C1 segment of cervical spinal cord (tissue), 14 donors: Measurements from ENCODE around the gene HK1.
A peak's percentile ranks its signal among the peaks of the same experiment; 100 is the strongest.
"Not testable (repeated sequence)": the region's sequence is repeated elsewhere in the genome, so short reads cannot be mapped to it uniquely, and the experiment has no call there.

ENCODE experiments used
- DNase-seq, 14 donors: peaks; one replicate each; lab custom pipeline; 2025; lab: John Stamatoyannopoulos, UW

The HK1 gene

DNA sequence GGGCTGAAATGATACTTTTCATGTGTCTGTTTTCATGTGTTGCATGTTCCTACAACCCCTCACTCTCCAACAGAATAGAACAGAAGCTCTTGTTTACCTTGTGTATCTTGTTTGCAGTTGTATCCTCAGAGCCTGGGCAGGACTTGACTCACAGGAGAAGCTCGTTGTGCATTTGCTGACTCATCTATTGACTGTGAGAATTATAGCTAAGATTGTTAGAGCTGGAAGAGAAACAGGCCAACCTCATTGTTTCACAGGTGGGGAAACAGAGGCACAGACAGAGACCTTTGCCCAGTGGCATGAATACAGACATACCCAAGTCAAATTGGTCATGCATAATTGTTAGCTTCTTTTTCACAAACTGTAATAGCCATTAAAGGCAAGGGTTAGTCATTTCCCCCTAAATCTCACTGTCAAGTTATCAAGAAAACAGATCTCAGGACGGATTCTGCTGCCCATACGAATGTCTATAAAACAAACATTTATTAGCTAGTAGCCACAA is 168.4 kb downstream of the HK1 start:
- DNase-seq, result no peak

DNA sequence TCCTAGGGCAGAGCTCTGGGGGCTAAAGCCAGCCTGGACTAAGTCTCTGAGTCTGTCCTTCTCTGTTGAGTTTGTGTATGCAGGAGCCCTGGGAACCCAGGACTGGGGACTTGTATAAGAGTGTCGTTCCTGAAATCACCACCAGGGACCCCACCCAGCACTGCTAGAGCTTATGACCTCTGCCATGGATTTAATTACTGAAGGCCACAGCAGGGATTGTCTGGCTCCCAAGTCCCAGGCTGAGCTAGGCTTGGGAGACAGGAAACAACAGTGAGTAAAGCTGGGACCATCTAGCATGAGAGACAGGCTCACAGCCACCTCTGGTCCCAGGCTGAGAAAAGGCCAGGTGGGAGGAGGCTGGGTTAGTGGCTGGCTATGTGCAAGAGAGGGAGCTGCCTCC is 171.5 kb downstream of the HK1 start:
- DNase-seq, result peak in 8 of 14 donors; percentile 37 to 57 (median 44)

DNA sequence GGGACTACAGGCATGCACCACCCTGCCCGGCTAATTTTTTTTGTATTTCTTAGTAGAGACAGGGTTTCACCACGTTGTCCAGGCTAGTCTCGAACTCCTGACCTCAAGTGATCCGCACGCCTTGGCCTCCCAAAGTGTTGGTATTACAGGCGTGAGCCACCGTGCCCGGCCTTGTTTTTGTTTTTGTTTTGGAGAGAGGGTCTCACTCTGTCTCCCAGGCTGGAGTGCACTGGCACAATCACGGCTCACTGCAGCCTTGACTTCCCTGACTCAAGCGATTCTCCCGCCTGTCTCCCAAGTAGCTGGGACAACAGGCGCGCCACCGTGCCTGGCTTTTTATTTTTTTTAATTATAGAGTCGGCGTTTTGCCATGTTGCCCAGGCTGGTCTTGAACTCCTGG is 172.1 kb downstream of the HK1 start:
- DNase-seq, result not testable (repeated sequence)

DNA sequence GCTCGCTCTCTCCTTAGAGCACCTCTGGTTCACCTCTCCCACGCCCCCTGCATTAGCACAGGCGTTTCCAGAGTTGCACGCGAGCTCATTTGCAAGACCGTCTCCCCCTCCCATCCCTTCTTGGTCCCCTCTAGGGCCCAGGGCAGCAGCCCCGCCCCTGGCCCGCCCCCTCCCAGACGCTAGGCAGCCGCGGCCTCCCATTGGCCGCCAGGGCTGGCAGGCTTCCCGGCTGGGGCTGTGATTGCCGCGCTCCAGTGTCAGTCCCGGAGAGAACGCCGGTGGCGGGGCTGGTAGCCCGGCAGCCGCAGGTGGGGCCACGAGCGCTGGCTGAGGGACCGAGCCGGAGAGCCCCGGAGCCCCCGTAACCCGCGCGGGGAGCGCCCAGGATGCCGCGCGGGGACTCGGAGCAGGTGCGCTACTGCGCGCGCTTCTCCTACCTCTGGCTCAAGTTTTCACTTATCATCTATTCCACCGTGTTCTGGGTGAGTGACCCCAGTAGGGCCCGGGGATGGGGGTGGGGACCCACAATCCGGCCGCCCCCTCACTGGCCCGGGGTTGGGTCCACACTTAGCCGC is 173.0 kb downstream of the HK1 start, which contains the start of gene TSPAN15:
Gene TSPAN15 (plus strand): TSS at position 257 of the 575 bp plus-strand sequence. CDS start 130 bp downstream, at position 387.
- DNase-seq, result peak; percentile 34 to 96 (median 90)
